Measurements from ENCODE around the gene FAM219A.

FAM219A gene

DNA sequence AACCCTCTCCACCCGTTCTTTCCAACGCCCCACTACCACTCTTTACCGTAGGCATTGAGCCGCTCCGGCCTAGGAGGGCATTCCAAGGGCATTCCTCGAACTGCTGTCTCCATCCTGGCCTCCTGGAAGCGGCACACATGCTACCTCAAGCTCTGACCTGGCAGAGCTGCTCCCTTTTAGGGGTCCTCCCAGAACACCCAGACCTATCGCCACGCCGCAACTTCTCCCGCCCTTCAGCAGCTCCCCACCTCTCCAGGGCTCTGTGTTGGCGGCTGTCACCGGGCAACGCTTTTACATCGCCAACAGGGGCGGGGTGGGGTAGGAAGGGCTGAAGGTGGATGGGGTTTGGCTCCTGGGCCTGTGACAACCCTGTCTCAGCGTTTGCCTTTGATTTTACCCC is 77.0 kb downstream of the FAM219A start:
- no peak overlapping the region for H3K27ac ChIP-seq (ENCODE audit: insufficient read depth, low read length, poor library complexity, severe bottlenecking)
- no peaks in the 10 kb centered on the region for H3K36me3 ChIP-seq (ENCODE audit: control insufficient read depth, insufficient read depth, low read length)
- H3K4me3 ChIP-seq (ENCODE audit: insufficient read depth, low read depth, low read length, poor library complexity, severe bottlenecking), result no peak overlapping the region
- H3K9me3 ChIP-seq (ENCODE audit: control insufficient read depth, low read length), result no peaks in the 10 kb centered on the region
- H3K27me3 ChIP-seq (replicated peaks; ENCODE audit: control insufficient read depth, insufficient read depth, low read length, poor library complexity, severe bottlenecking), result no peaks in the 10 kb centered on the region
- H3K4me1 ChIP-seq (ENCODE audit: control insufficient read depth, insufficient read depth, low read length, poor library complexity, severe bottlenecking), result peaks cover 24% of the 10 kb centered on the region
- DNase-seq, result no peak

DNA sequence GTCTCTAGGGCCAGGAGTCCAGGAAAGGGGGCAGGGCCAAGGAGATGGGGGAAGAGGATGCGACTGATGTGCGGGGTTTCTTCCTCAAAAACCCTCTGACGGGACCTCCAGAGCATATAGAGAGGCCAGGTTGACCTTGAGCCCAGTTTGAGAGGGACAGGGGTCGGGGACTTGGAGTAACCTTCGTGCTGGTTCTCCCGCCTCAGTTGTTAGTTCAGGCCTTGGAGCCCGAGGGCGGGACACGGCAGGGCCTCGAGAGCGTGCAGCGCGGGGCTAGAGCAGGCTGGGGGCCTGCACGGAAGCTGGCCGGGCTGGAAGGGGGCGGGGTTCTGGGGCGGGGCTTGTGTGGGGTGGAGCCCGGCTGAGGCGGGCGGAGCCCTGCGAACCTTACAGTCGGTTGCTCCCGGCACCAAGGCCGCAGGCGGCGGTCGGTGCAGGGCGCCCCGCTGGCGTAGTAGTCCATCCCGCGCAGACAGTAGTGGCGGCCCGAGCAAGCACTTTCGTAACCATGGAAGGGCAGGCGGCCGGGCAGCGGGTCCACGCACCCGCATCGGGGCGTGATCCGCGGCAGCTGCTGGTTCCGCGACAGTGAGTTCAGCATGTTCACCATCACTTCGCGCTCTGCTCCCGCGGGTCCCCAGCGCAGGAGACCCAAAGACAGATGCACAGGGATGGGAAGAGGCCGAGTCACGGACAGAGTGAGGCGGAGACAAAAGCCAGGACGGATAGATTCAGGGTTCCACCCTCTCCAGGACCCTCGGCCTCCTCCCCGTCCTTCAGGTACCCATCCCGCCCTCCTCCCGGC is 77.7 kb downstream of the FAM219A start:
- Histone ChIP-seq H3K4me1 (ENCODE audit: control insufficient read depth, insufficient read depth, low read length, poor library complexity, severe bottlenecking) (peaks cover 27% of the 10 kb centered on the region), H3K27ac (ENCODE audit: insufficient read depth, low read length, poor library complexity, severe bottlenecking) (no peak overlapping the region), H3K36me3 (ENCODE audit: control insufficient read depth, insufficient read depth, low read length) (no peaks in the 10 kb centered on the region), H3K4me3 (ENCODE audit: insufficient read depth, low read depth, low read length, poor library complexity, severe bottlenecking) (peak overlapping the region; percentile 64), H3K27me3 (replicated peaks; ENCODE audit: control insufficient read depth, insufficient read depth, low read length, poor library complexity, severe bottlenecking) (no peaks in the 10 kb centered on the region), H3K9me3 (ENCODE audit: control insufficient read depth, low read length) (no peaks in the 10 kb centered on the region)
- DNase-seq, result peak; percentile 71 to 72 (median 71)

DNA sequence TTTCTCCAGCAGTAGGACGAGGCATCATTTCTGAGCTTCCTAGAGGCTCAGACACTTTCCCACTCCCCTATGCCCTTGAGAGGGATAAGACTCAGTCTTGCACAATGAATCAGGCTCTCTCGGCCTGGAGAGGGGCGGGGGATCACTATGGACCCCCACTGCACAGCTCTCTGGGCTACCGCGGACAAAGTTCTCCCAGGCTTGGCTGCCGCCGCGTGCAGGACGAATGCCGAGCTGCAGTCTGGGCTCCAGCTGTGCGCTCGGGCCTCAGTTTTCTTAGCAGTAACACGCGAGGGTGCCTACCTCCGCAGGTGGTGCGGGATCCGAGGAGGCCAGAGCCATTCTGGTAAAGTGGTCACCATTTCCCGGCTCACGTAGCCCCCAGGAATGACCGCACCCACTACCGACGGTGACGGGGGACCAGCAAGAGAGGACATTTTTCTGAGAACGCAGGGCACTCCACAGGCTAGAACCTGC is 78.3 kb downstream of the FAM219A start:
- H3K27me3 ChIP-seq (replicated peaks; ENCODE audit: control insufficient read depth, insufficient read depth, low read length, poor library complexity, severe bottlenecking), result no peaks in the 10 kb centered on the region
- H3K27ac ChIP-seq (ENCODE audit: insufficient read depth, low read length, poor library complexity, severe bottlenecking), result peak overlapping the region; percentile 44
- peaks cover 27% of the 10 kb centered on the region for H3K4me1 ChIP-seq (ENCODE audit: control insufficient read depth, insufficient read depth, low read length, poor library complexity, severe bottlenecking)
- H3K9me3 ChIP-seq (ENCODE audit: control insufficient read depth, low read length), result no peaks in the 10 kb centered on the region
- no peaks in the 10 kb centered on the region for H3K36me3 ChIP-seq (ENCODE audit: control insufficient read depth, insufficient read depth, low read length)
- DNase-seq, result no peak
- peak overlapping the region; percentile 35 for H3K4me3 ChIP-seq (ENCODE audit: insufficient read depth, low read depth, low read length, poor library complexity, severe bottlenecking)

GRCh38 chr9:34379334-34380033 is 78.9 kb downstream of the FAM219A start:
- peaks cover 27% of the 10 kb centered on the region for H3K4me1 ChIP-seq (ENCODE audit: control insufficient read depth, insufficient read depth, low read length, poor library complexity, severe bottlenecking)
- no peaks in the 10 kb centered on the region for H3K27me3 ChIP-seq (replicated peaks; ENCODE audit: control insufficient read depth, insufficient read depth, low read length, poor library complexity, severe bottlenecking)
- DNase-seq, result peak; percentile 78 to 83 (median 78)
- no peaks in the 10 kb centered on the region for H3K9me3 ChIP-seq (ENCODE audit: control insufficient read depth, low read length)
- no peaks in the 10 kb centered on the region for H3K36me3 ChIP-seq (ENCODE audit: control insufficient read depth, insufficient read depth, low read length)
- peak overlapping the region; percentile 35 for H3K4me3 ChIP-seq (ENCODE audit: insufficient read depth, low read depth, low read length, poor library complexity, severe bottlenecking)
- H3K27ac ChIP-seq (ENCODE audit: insufficient read depth, low read length, poor library complexity, severe bottlenecking), result peak overlapping the region; percentile 44

- Histone ChIP-seq H3K4me3 (ENCODE audit: insufficient read depth, low read depth, low read length, poor library complexity, severe bottlenecking) (no peak overlapping the region), H3K36me3 (ENCODE audit: control insufficient read depth, insufficient read depth, low read length) (no peaks in the 10 kb centered on the region), H3K4me1 (ENCODE audit: control insufficient read depth, insufficient read depth, low read length, poor library complexity, severe bottlenecking) (peaks cover 27% of the 10 kb centered on the region), H3K9me3 (ENCODE audit: control insufficient read depth, low read length) (no peaks in the 10 kb centered on the region), H3K27me3 (replicated peaks; ENCODE audit: control insufficient read depth, insufficient read depth, low read length, poor library complexity, severe bottlenecking) (no peaks in the 10 kb centered on the region), H3K27ac (ENCODE audit: insufficient read depth, low read length, poor library complexity, severe bottlenecking) (no peak overlapping the region)
- DNase-seq, result no peak
These were observed 79.9 kb downstream of the FAM219A start for GRCh38 chr9:34378376-34379060.

- no peaks in the 10 kb centered on the region for H3K9me3 ChIP-seq (ENCODE audit: control insufficient read depth, low read length)
- H3K27me3 ChIP-seq (replicated peaks; ENCODE audit: control insufficient read depth, insufficient read depth, low read length, poor library complexity, severe bottlenecking), result no peaks in the 10 kb centered on the region
- H3K4me1 ChIP-seq (ENCODE audit: control insufficient read depth, insufficient read depth, low read length, poor library complexity, severe bottlenecking), result peaks cover 27% of the 10 kb centered on the region
- H3K4me3 ChIP-seq (ENCODE audit: insufficient read depth, low read depth, low read length, poor library complexity, severe bottlenecking), result peak overlapping the region; percentile 74
- no peak overlapping the region for H3K27ac ChIP-seq (ENCODE audit: insufficient read depth, low read length, poor library complexity, severe bottlenecking)
- no peaks in the 10 kb centered on the region for H3K36me3 ChIP-seq (ENCODE audit: control insufficient read depth, insufficient read depth, low read length)
- no peak for DNase-seq
These were observed 81.0 kb downstream of the FAM219A start for GRCh38 chr9:34377404-34377746.

DNA sequence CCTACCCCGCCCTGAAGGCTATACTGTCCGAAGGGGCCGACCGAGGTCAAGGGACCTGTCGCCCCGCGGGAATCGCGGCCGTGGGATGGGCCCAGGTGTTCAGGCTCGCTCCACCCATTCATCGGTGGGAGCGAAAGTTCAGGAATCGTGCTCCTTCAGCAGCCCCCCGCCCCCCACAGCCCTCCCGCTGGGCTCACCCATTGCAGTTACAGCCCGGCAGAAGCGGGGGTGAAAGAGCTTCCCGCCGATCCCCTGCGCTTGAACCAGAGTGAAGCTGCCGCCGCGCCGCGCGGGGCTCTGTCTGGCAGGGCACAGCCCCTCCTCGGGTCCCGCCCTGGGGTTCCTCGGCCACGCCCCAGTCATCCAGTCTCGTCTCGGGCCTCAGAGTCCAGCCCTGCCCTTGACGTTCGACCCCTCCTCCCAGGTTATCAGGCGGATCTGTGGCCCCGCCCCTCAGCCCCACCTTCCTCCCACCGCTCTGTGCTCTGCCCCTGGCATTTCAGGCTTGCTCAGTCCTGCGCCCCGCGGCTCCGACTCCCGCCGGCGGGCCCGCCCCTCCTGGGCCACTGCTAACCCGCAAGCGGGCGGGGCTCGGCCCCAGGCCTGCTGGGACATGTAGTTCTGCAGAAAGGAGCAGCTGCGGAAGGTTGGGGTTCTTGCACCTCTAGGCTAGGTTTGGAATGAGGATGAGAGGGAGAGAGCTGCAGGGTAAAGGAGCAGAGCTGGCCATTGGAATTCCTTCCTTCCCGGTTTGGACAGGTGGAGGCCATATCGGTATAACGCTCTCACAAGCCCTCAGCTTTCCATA is 81.6 kb downstream of the FAM219A start, which contains the start of gene MYORG:
Gene MYORG (minus strand): TSS at position 303 of the 808 bp plus-strand sequence. CDS start 3,955 bp downstream, outside the sequence.
- Histone ChIP-seq H3K9me3 (ENCODE audit: control insufficient read depth, low read length) (no peaks in the 10 kb centered on the region), H3K27ac (ENCODE audit: insufficient read depth, low read length, poor library complexity, severe bottlenecking) (peak within 1 kb of the TSS; percentile 54), H3K27me3 (replicated peaks; ENCODE audit: control insufficient read depth, insufficient read depth, low read length, poor library complexity, severe bottlenecking) (no peaks in the 10 kb centered on the region), H3K4me3 (ENCODE audit: insufficient read depth, low read depth, low read length, poor library complexity, severe bottlenecking) (peak within 1 kb of the TSS; percentile 74), H3K4me1 (ENCODE audit: control insufficient read depth, insufficient read depth, low read length, poor library complexity, severe bottlenecking) (peaks cover 27% of the 10 kb centered on the region), H3K36me3 (ENCODE audit: control insufficient read depth, insufficient read depth, low read length) (no peaks in the 10 kb centered on the region)
- DNase-seq, result peak; percentile 95 to 97 (median 96)

DNA sequence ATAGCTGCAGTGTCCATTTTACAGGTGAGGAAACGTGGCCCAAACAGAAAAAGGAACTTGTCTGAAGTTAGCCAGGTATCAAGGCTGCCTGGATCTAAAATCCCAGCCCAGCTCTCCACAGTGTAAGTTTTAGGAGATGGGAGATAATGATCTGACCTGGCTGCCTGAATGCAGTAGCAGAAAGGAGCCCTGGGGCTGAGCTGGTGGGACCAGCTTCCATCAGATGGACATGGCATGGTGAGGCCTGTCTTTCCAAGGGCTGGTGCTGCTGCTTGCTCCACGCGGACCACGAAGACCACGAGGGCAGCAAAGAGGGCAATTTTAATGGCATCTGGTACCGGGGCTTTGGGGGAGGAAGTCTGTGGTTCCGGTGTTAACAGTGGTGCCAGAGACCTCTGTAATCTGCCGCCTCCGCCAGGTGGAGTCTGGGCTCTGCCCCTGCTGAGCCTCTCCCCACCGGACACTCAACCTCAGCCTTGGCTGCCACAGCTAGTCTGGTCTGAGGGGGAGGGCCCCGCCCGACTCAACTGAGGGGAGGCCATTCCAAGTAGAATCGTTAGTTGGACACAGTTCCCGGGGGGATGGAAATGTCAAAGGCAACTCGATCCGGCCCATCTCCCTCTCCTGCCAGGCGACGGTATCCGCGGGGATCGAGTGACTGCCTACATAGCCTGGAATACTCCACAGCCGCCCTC is 82.3 kb downstream of the FAM219A start:
- Histone ChIP-seq H3K4me1 (ENCODE audit: control insufficient read depth, insufficient read depth, low read length, poor library complexity, severe bottlenecking) (peaks cover 24% of the 10 kb centered on the region), H3K9me3 (ENCODE audit: control insufficient read depth, low read length) (no peaks in the 10 kb centered on the region), H3K4me3 (ENCODE audit: insufficient read depth, low read depth, low read length, poor library complexity, severe bottlenecking) (peak overlapping the region; percentile 74), H3K27me3 (replicated peaks; ENCODE audit: control insufficient read depth, insufficient read depth, low read length, poor library complexity, severe bottlenecking) (no peaks in the 10 kb centered on the region), H3K36me3 (ENCODE audit: control insufficient read depth, insufficient read depth, low read length) (no peaks in the 10 kb centered on the region), H3K27ac (ENCODE audit: insufficient read depth, low read length, poor library complexity, severe bottlenecking) (peak overlapping the region; percentile 54)
- peak; percentile 30 to 43 (median 38) for DNase-seq
